Measurements from ENCODE around the gene DNASE2.

Gene DNASE2

GRCh38 chr19:12886969-12887747 is 5.9 kb upstream of the DNASE2 start, which contains the start of gene KLF1:
Gene KLF1, minus strand, starts transcription at chr19:12887201. Its CDS starts 61 bp downstream, at chr19:12887140.
- DNase-seq (ENCODE audit: low read depth in 1 of 2, low spot score in 1 of 2), result no peak

GRCh38 chr19:12886651-12886968 is 5.4 kb upstream of the DNASE2 start:
- DNase-seq (ENCODE audit: low read depth in 1 of 2, low spot score in 1 of 2), result no peak

- DNase-seq (ENCODE audit: low read depth in 1 of 2, low spot score in 1 of 2), result no peak
Measured at GRCh38 chr19:12885749-12886650, 4.8 kb upstream of the DNASE2 start.

- peak; percentile 75 to 82 for DNase-seq (ENCODE audit: low read depth in 1 of 2, low spot score in 1 of 2)
Measured at GRCh38 chr19:12884926-12885748, 3.9 kb upstream of the DNASE2 start.

- DNase-seq (ENCODE audit: low read depth in 1 of 2, low spot score in 1 of 2), result no peak
Measured at GRCh38 chr19:12884627-12884925, 3.3 kb upstream of the DNASE2 start.

GRCh38 chr19:12884202-12884601 is 3.0 kb upstream of the DNASE2 start:
- DNase-seq (ENCODE audit: low read depth in 1 of 2, low spot score in 1 of 2), result no peak

GRCh38 chr19:12882589-12882988 is 1.3 kb upstream of the DNASE2 start:
- DNase-seq (ENCODE audit: low read depth in 1 of 2, low spot score in 1 of 2), result no peak

GRCh38 chr19:12880551-12881171 is 588 bp downstream of the DNASE2 start:
- no peak for DNase-seq (ENCODE audit: low read depth in 1 of 2, low spot score in 1 of 2)

GRCh38 chr19:12875086-12875485 is 6.2 kb downstream of the DNASE2 start:
- DNase-seq (ENCODE audit: low read depth in 1 of 2, low spot score in 1 of 2), result no peak

GRCh38 chr19:12873891-12874745 is 7.1 kb downstream of the DNASE2 start:
- DNase-seq (ENCODE audit: low read depth in 1 of 2, low spot score in 1 of 2), result no peak

GRCh38 chr19:12872941-12873890 is 8.0 kb downstream of the DNASE2 start:
- DNase-seq (ENCODE audit: low read depth in 1 of 2, low spot score in 1 of 2), result no peak

GRCh38 chr19:12872255-12872654 is 9.0 kb downstream of the DNASE2 start:
- no peak for DNase-seq (ENCODE audit: low read depth in 1 of 2, low spot score in 1 of 2)

GRCh38 chr19:12871681-12872080 is 9.6 kb downstream of the DNASE2 start:
- DNase-seq (ENCODE audit: low read depth in 1 of 2, low spot score in 1 of 2), result no peak

- DNase-seq (ENCODE audit: low read depth in 1 of 2, low spot score in 1 of 2), result no peak
Measured at GRCh38 chr19:12868540-12869112, 12.6 kb downstream of the DNASE2 start.

- peak; percentile 31 to 59 for DNase-seq (ENCODE audit: low read depth in 1 of 2, low spot score in 1 of 2)
Measured at GRCh38 chr19:12867120-12868099, 13.8 kb downstream of the DNASE2 start.

GRCh38 chr19:12866416-12867119 is 14.7 kb downstream of the DNASE2 start:
- DNase-seq (ENCODE audit: low read depth in 1 of 2, low spot score in 1 of 2), result no peak
